ENCODE data around the gene TMEM108. TPM values are rescaled to one million over a fixed set of nuclear protein-coding genes. Genes with fewer than 3 reads are reported as not detected.

Gene TMEM108
- total RNA-seq, 1 experiment from 2014 or later = not detected

- TF ChIP-seq CTCF (IDR thresholded peaks at IDR 0.05; ENCODE audit: unreplicated experiment) = no peak
- H3K9me3 Mint-ChIP-seq (ENCODE audit: unreplicated experiment) = no peaks in the 10 kb centered on the region
- no peak for DNase-seq (ENCODE audit: unreplicated experiment)
- no peaks in the 10 kb centered on the region for H3K36me3 Mint-ChIP-seq (ENCODE audit: insufficient read depth, unreplicated experiment)
- H3K4me1 Mint-ChIP-seq (ENCODE audit: insufficient read depth, unreplicated experiment) = no peaks in the 10 kb centered on the region
- ChIA-PET CTCF (interaction anchor here (0.6 kb wide), 1 partner anchor 237 kb away, joined by 3 read pairs; no protein-coding TSS in a partner anchor), POLR2A (interaction anchor here (0.6 kb wide), 1 partner anchor 53 kb away, joined by 3 read pairs; no protein-coding TSS in a partner anchor)
- intact Hi-C loops (cut with micrococcal nuclease) = no loop called here
- H3K27me3 Mint-ChIP-seq (ENCODE audit: insufficient read depth, unreplicated experiment) = peaks cover 54% of the 10 kb centered on the region
- H3K27ac Mint-ChIP-seq (ENCODE audit: low read depth, unreplicated experiment) = no peak overlapping the region
- no peak overlapping the region for H3K4me3 Mint-ChIP-seq (ENCODE audit: unreplicated experiment)
- BruUV-seq (replicated peaks) = no TSS peak
Observed at GRCh38 chr3:133329626-133330025, 291.4 kb downstream of the TMEM108 start.

GRCh38 chr3:133330065-133330464 is 291.9 kb downstream of the TMEM108 start:
- ChIA-PET CTCF (interaction anchor here (0.6 kb wide), 1 partner anchor 238 kb away, joined by 3 read pairs; no protein-coding TSS in a partner anchor), POLR2A (interaction anchor here (0.6 kb wide), 1 partner anchor 53 kb away, joined by 3 read pairs; no protein-coding TSS in a partner anchor)
- intact Hi-C loops (cut with micrococcal nuclease) = no loop called here
- no TSS peak for BruUV-seq (replicated peaks)
- H3K36me3 Mint-ChIP-seq (ENCODE audit: insufficient read depth, unreplicated experiment) = no peaks in the 10 kb centered on the region
- no peaks in the 10 kb centered on the region for H3K9me3 Mint-ChIP-seq (ENCODE audit: unreplicated experiment)
- DNase-seq (ENCODE audit: unreplicated experiment) = no peak
- no peak overlapping the region for H3K27ac Mint-ChIP-seq (ENCODE audit: low read depth, unreplicated experiment)
- TF ChIP-seq CTCF (IDR thresholded peaks at IDR 0.05; ENCODE audit: unreplicated experiment) = no peak
- no peak overlapping the region for H3K4me3 Mint-ChIP-seq (ENCODE audit: unreplicated experiment)
- H3K27me3 Mint-ChIP-seq (ENCODE audit: insufficient read depth, unreplicated experiment) = peaks cover 58% of the 10 kb centered on the region
- H3K4me1 Mint-ChIP-seq (ENCODE audit: insufficient read depth, unreplicated experiment) = no peaks in the 10 kb centered on the region

- TF ChIP-seq CTCF (IDR thresholded peaks at IDR 0.05; ENCODE audit: unreplicated experiment) = no peak
- Mint-ChIP-seq H3K9me3 (ENCODE audit: unreplicated experiment) (no peaks in the 10 kb centered on the region), H3K27me3 (ENCODE audit: insufficient read depth, unreplicated experiment) (peaks cover 61% of the 10 kb centered on the region), H3K36me3 (ENCODE audit: insufficient read depth, unreplicated experiment) (no peaks in the 10 kb centered on the region), H3K27ac (ENCODE audit: low read depth, unreplicated experiment) (no peak overlapping the region), H3K4me1 (ENCODE audit: insufficient read depth, unreplicated experiment) (no peaks in the 10 kb centered on the region), H3K4me3 (ENCODE audit: unreplicated experiment) (no peak overlapping the region)
- BruUV-seq (replicated peaks) = no TSS peak
- DNase-seq (ENCODE audit: unreplicated experiment) = no peak
- POLR2A ChIA-PET = interaction anchor here (0.6 to 0.7 kb wide), 2 partner anchors 8 to 54 kb away, joined by 3 to 4 read pairs; no protein-coding TSS in a partner anchor
- intact Hi-C loops (cut with micrococcal nuclease) = no loop called here
- CTCF ChIA-PET = interaction anchor here (0.7 kb wide), 1 partner anchor 173 kb away, joined by 3 read pairs; no protein-coding TSS in a partner anchor
Observed at GRCh38 chr3:133330522-133330921, 292.3 kb downstream of the TMEM108 start.

- intact Hi-C loops (cut with micrococcal nuclease) = no loop called here
- CTCF ChIA-PET = interaction anchor here (1.1 kb wide), 1 partner anchor 10 kb away, joined by 3 read pairs; no protein-coding TSS in a partner anchor
Observed at GRCh38 chr3:133354721-133355120, 316.5 kb downstream of the TMEM108 start.

More at GRCh38 chr3:133354721-133355120, 316.5 kb downstream of the TMEM108 start:
- Mint-ChIP-seq H3K4me3 (ENCODE audit: unreplicated experiment) (no peak overlapping the region), H3K27ac (ENCODE audit: low read depth, unreplicated experiment) (no peak overlapping the region), H3K36me3 (ENCODE audit: insufficient read depth, unreplicated experiment) (no peaks in the 10 kb centered on the region), H3K27me3 (ENCODE audit: insufficient read depth, unreplicated experiment) (peaks cover 53% of the 10 kb centered on the region), H3K9me3 (ENCODE audit: unreplicated experiment) (peaks cover 10% of the 10 kb centered on the region), H3K4me1 (ENCODE audit: insufficient read depth, unreplicated experiment) (no peaks in the 10 kb centered on the region)
- BruUV-seq (replicated peaks) = no TSS peak
- no peak for DNase-seq (ENCODE audit: unreplicated experiment)
- POLR2A ChIA-PET = interaction anchor here (0.5 kb wide), 1 partner anchor 1016 kb away, joined by 3 read pairs; no protein-coding TSS in a partner anchor
- TF ChIP-seq CTCF (IDR thresholded peaks at IDR 0.05; ENCODE audit: unreplicated experiment) = no peak
